DOHH2 (cell line): ENCODE data around the gene MS4A10.

Source experiments
- CTCF ChIP-seq: fragments of 200-600 bp; sonication (generic); IDR thresholded peaks from one replicate; pipeline ENCODE4 v1.5.1; 2014; ENCODE audit warnings: antibody characterized with exemption, mild to moderate bottlenecking, low read depth, low read length; ENCODE audit not compliant: poor library complexity, severe bottlenecking
- EZH2phosphoT487 ChIP-seq: fragments of 200-600 bp; sonication (generic); IDR thresholded peaks from 2 replicates; pipeline ENCODE4 v1.6.1; 2017; ENCODE audit warnings: borderline replicate concordance, mild to moderate bottlenecking, antibody characterized with exemption, low read length, moderate library complexity, mixed read lengths

- TF ChIP-seq CTCF, result no peak
- TF ChIP-seq EZH2phosphoT487, result no peak
Measured at GRCh38 chr11:60803273-60803936, 18.3 kb downstream of the MS4A10 start.
